Activated T-cell treated with anti-CD3 and anti-CD28 coated beads for 1 hour (primary cell): Measurements from ENCODE around the gene DHCR7.

Experiments
- DNase-seq: peaks from one replicate; pipeline ENCODE4 v3.0.0-alpha.2; 2020; ENCODE audit warnings: low read depth

DHCR7 gene

DNA sequence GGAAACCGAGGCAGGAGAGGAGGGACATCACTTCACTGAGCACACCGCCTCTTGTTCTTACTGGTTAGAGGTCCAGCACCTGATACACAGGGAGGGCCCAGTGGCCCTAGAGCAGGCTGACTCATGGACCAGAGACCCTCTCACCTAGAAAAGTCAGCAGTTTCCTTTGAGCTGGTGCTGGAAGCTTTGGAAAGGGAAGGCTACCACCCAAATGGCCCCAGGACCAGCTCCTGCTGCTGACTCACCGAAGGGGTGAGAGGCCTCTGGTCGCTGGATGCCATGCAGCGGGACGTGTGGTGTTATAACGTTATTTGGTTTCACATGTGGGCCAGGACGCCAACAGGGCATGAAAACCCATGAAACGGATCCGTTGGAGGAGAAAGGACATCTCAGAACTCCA lies 8.6 kb upstream of the DHCR7 start:
- no peak for DNase-seq

DNA sequence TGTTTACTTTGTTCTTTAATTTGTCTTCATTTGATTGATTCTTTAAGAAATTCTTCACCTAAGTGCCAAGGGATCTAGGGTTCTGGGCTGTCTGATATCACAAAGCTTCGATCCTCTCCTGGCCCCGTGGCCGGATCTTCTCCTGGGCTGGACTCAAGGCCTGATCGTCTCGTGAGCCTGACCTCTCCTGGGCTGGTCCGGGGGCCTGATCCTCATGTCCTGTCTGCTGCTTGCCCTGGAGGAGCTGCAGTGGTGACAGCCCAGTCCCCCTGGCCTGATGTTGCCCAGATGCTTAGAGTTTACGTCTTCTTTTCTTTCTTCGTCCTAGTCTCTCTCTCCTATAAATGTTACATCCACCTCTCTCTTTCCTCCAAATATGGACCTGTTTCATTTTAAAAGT lies 8.1 kb upstream of the DHCR7 start:
- no peak for DNase-seq

DNA sequence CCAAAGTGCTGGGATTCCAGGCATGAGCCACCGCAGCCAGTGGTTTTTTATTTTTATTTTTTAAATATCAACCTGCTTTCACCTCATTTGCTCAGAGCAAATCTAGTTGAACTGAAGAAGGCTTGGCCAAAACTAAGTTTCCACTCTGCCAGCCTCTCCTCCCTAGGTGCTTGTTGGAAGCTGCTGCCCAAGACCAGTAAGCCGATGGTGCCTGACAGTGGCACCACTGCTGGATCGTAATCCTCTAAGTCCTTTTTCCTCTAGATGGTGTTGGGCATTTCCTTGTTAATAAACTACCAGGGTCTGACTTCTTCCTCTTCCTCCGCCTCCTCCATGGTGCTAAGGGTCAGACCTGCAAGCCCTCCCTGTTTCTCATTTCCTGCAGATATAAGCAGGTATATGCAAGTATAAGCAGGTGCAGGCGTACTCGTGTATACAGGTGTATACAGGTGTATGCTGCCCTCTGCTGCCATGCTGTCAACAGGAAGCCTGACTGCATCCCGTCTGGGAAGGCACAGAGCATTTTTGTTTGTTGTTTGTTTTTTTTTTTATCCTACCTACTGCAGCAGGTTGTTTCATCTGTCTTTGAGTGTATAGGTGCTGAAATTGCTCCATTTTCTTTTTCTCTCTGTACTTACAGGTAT lies 6.4 kb upstream of the DHCR7 start:
- peak; percentile 17 for DNase-seq

DNA sequence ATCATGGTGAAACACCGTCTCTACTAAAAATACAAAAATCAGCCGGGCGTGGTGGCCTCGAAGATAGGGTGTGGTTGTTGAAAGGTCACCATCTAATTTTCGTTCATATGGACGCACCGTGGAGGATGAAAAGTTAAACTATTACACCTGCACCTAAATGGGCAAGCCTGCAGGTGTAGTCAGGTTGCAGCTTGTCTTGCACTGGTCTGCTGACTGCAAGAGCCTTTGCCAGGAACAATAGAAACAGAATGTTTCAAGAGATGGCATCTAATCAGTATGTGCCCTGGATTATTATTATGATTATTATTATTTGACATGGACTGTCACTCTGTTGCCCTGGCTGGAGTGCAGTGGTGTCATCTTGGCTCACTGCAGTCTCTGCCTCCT lies 5.7 kb upstream of the DHCR7 start:
- no peak for DNase-seq

DNA sequence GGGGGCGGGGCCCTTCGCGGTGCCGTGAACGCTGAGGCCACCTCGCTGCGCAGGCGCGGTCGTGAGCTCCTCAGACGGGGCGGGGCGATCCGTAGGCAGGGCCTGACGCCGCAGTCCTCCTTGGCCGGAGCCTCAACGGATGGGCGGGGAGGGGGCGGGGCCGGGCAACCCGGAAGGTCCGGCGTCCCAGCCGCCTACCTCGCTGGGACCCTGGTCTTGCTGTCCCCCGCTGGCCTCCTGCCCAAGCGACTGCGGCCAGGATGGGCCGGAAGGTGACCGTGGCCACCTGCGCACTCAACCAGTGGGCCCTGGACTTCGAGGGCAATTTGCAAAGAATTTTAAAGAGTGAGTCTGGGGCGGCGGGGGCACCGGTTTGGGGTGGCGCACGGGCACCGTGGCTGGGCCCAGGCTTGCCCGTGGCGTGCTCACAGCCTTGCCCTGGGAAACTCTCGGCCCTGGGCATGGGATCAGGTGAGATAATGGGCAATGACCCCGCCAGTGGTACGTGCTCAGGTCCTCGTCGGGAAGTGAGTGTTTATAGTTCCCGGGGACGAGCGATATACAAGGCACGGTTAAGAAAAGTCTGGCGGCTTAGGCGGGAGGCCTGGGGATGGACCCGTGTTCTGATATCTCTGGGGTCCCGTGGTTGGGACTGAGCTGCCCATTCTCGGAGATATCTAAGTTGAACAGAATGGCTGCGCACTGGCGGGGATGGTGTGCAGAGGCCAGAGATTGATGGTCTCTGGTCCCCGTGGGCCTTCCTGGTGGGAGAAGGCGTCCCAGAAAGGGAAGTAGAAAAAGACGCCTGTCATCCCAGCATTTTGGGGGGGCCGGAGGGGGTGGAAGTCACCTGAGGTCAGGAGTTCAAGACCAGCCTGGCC lies 5.1 kb upstream of the DHCR7 start, which contains the start of gene NADSYN1:
Gene NADSYN1 (plus strand): TSS at position 167 of the 881 bp plus-strand sequence. CDS start 94 bp downstream, at position 261.
- DNase-seq = peak; percentile 93

DNA sequence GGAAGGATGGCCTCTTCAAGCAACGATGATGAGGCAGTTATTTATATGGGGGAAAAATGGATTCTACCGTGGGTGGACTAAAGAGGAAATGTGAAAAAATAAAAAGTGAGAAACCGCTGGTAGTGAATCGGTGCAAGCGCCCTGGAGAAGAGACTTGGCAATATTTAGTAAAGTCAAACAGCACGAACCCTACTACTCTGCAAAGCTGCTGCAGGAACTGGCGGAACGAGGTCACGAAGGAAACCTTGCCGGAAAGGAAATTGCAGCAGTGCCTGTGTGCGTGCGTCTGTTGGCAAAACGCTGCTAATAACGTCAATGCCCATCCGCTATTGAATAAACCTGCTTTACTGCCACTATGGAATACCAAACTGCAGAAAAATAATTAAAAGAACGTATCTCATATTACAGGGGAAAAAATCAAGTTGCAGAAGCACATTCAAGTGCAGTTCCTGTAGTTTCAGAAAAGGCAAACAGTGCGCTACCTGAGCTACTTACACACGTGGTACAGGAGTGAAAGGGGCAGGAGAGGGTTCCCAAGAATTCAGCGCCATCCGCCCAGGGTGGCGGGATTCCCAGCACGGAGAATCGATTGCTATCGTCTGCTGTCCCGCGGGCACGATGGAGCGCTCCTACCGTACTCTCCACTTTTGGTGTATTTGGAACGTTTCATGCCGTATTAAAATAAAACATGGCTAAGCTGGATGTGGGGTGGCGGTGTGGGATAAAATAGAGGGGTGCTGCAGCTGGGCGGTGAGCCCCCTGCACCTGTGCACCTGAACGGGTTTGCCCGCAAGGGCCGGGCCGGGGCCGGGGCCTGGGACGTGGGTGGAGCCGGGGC lies 4.2 kb upstream of the DHCR7 start:
- peak; percentile 48 for DNase-seq

DNA sequence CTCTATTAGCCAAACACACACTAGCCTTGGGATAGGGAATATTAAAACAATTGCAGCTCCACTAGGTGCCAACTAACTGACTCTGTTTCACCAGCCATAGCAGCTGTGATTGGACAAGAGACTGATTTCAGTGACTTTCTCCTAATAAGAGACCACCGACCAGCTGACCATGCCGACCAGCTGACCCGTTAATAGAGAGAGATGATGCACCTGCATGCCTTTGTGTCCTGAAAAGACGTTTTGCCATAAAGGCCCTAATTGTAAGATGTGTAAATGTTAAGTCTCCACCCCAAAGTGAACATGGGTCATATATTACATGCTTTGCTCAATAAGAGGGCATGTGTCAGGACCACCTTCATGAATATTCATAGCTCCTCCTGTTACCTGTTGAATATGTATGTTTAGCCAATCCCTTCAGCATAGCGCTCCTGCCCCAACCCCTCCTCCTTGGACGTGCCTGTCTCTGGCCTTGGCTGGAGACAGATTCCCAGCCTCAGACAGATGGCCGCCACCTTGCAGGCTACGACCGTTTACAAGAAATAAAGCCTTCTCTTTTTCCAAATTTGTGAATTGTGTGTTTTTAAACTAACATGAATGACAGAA lies 3.5 kb upstream of the DHCR7 start:
- DNase-seq = no peak

DNA sequence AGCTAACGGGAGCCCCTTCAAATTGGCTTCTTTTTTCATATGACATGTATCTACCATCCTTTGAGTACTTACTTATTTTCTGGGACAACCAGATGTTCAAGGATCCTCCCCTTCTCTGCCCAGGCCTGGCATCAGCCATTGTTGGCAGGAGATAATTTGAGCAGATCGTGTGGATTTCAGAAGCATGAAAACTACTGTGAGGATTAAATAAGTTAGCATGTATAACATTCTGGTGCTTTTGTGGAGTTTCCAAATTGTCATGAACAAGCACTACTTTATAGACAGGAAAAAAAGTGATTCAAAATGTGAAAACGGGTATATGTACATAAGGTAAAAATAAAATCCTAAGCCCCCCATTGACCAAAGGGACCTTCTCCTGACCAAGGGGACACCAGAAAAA lies 2.7 kb upstream of the DHCR7 start:
- DNase-seq = no peak

DNA sequence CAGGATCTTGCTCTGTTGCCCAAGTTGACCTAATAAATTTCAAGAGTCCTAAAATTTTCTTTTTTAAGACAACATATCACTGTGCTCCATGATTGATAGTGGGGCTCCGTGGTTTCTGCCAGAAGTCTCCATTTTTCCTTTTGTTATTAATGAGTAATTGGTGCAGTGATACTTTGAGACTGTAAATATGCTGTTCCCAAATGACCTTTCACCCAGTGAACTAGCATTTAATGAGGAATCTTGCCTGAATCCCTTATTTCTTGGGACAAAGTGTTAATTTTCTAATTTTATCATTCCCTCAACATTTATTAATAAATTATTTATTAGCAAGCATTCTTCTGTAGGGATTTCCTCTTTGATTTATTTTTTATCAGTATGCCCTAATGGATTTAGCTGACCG lies 2.3 kb upstream of the DHCR7 start:
- DNase-seq = no peak

DNA sequence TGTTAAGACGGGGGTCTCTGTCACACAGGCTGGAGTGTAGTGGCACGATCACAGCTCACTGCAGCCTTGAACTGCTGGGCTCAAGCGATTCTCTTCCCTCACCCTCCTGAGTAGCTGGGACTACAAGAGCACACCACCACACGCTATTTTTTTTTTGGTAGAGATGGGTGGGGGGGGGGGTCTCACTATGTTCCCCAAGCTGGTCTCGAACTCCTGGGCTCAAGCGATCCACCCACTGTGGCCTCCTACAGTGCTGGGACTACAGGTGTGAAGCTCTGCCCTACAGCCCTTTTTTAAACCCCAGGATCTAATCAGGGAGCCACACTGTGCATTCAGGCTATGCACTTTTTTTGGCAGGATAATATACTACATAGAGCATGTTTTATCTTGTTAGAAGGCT lies 1.4 kb upstream of the DHCR7 start:
- no peak for DNase-seq

DNA sequence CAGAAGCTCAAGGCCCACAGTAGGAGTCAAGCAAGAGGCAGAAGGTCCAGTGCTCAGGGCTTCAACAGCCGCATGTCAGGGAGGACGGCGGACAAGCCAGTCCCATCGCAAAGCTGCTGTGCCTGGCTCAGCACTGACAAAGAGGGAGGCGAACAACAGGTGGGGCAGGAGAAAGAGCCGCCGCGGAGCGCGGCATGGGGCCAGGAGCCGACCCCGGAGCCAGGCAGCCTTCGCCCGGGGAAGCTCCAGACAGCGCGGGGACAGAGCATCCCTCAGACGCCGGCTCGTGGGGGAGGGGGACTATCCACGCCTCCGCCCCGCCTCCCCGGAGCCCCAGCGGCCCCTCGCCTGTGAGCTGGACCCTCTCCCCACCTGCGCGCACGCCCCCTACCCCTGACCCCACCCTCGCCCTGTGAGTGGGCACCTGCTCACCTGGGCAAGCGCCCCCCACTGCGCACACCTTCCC lies 369 bp downstream of the DHCR7 start:
- peak; percentile 8 for DNase-seq

DNA sequence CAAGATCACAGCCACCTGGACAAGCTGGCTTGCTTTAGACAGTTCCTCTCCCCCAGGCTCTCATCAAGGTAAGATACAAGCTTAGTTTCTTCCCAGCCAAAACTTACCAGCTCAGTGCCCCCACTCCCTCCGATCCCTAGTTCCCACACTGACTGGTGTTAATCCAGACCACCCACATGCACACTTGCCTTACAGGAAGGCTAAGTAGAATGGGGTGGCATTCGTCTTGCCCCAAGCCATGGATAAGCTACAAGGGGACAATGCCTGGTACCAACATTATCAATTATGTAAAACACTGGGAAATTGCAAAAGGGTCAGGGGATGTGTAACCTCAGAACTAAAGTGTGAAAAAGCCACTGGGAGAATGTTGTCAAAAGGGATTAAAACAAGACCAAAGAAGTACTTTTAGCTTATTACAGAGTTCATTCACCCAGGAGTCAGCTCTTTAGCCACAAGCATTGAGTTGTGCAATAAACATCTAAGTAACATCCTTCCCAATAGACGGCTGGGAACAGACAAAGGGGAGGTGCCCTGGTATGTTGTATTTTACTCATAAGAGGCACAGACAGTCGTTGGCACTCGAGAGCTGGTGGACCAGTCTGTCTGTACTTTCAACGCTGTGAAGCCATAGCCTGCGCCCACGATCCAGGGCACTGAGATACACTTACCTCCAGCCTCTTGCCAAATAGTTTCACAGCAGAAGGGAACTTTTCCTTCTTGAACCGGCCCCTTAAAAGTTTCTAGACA lies 1.1 kb downstream of the DHCR7 start:
- no peak for DNase-seq

DNA sequence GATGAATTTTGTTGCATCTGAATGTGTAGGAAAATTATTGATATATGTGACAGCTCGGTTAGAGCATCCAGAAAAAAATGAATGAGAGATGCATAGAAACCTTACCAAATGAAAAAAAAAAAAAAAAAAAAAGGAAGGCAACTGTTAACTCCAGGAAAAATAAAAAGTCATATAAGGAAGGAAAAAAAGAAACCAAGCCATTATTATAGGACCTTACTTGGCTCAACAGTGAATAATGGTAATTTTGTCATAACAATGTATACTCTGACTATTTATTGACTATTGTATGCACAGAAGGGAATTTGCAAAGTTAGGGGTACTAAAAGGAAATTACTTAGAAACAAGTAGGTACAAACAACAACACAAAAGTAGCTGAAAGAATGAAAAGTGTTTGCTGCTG lies 2.0 kb downstream of the DHCR7 start:
- no peak for DNase-seq

DNA sequence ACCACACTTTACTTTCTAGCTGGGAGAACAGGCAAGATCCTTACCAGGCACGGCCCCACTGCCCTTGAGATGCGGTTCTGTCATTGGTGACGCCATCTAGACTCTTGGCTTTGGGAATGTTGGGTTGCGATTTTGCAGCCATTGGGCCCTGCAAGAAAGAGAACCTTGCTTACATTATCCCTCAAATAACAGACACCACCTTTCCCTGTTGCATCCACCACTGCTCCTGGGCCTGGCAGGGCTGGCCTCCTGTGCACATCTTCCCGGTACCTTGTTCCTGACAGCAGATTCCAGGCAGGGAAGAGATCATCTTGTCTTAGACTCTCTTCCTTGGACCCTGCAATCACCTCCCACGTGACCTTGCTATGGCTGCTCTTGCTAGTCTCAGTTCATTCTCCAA lies 3.4 kb downstream of the DHCR7 start:
- no peak for DNase-seq

DNA sequence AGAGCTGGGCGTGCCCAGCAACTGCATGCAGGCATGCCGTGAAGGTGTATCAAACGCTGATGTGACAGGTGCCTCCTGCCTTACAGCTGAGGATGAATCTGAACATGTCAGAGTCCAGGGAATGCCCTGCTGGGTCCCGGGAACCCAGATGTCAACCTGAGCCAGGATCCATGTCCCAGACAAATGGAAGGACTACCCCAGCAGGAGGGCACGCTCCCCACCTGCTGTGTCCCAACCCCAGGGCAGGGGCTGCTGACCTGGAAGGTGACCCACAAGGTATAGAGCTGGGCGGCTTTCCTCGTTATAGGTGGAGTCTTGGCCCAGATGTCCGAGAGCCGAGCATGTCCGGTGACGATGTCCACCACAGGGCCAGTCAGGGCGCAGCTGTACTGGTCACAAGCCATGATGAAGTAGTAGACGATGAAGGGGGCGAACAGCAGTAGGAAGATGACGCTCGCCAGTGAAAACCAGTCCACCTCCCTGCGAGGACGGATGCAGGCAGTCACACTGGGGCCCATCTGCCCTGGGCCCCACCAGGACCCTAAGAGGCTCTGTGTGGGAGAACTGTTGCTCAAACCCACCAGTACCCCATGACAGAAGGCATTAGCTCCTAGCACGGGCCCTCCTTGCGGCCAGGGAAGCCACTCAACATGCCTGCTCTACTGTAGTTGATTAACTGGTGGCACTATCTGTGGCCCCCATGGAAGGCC lies 4.3 kb downstream of the DHCR7 start:
- no peak for DNase-seq

DNA sequence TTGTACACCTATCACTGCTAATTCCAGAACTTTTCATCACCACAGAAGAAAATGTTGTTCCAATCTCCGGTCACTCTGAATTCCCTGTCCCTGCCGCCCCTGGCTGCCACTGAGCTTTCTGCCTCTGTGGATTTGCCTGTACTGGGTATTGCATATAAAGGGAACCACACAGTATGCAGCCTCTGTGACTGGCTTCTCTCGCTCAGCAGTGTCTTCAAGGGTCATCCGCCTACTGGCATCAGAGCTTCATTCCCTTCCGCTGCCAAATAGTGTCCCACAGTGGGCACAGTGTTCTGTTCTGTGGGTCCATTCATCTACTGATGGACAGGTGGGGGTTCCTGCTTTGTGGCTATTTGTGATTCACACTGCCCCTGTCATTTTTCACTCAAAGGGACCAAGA lies 5.3 kb downstream of the DHCR7 start:
- DNase-seq = no peak

DNA sequence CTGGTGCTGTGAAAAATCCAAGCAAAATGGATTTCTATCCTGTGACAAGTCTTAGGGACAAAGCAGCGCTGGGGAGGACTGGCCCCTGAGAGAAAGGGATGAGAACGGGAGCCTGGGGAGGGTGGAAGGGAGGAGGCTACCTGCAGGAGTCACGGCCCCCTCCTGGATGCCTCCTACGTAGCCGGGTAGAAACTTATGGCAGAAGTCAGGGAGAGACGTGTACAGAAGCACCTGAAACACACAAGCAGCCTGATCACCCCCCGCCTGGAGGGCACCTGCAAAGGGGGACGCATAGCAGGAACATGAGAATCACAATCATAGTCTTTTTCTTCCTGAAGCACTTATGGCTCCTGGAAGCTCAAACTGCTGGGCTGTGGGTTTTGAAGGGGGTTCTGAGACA lies 6.1 kb downstream of the DHCR7 start:
- DNase-seq = no peak

DNA sequence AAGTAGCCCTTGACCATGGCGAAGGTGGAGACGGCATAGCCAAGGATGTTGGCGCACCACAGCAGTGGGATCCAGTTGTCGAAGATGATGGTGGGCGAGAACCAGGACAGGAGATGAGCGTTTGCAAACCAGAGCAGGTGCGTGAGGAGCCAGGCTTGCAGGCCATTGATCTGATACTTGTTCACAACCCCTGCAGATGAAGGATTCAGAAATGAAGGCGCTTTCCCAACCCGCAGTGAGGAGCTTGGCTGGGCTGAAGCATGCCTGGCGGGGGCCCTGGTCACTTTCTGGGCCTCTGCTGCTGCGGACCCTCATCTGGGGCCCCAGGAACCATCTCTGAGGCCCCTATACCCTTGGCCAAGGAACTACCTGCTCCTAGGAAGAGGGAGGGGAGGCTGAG lies 6.9 kb downstream of the DHCR7 start:
- DNase-seq = no peak

DNA sequence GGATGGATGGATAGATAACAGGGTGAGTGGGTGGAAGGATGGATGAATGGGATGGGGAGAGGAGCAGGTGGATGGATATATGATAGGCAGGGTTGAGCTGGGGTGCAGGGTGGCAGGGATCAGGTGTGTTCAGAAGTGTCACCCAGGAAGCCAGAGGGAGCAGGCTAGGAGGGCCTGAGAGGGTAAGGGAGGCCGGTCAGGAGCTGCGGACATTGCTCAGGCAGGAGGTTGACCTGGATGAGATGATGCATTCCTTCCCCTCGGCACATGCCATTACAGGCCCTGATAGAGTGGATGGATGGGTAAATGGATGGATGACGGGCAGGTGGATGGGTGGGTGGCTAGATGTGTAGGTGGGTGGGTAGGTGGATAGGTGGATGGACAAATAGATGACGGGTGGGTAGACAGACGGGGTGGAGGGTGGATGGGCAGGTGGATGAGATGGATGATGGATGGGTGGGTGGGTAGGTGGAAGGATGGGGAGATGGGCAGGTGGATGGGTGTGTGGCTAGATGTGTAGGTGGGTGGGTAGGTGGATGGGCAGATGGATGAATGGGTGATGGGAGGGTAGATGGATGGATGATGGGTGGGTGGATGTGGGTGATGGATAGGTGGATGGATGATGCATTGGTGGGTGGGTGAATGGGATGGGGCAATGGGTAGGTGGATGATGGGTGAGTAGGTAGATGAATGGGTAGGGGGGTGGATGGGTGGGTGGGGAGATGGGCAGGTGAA lies 8.0 kb downstream of the DHCR7 start:
- DNase-seq = no peak

DNA sequence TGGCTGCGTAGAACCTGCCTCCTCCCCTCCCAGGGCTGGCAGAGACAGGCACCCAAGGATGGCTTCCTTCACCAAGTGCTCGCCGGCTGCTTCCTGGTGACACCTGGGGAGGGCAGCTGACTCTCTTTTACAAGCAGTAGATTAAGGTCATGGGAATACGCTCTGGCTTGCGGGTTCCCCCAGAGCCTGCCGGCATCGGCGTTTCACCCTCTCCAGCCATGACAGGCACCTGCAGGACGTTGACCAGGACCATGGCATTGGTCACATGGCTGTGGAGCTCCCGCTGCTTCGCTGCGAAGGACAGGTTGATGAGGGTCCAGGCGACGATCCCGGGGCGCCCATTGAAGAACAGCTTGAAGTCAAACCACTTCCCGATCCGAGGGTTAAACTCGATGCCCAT lies 9.5 kb downstream of the DHCR7 start:
- DNase-seq = no peak
